ENCODE results near the gene LSM2. TPM values are rescaled to one million over a fixed set of nuclear protein-coding genes. Genes with fewer than 3 reads are reported as not detected.

LSM2 gene
- polyA plus RNA-seq, 3 donors: 26.0 to 41.0 (median 40.0) TPM

DNA sequence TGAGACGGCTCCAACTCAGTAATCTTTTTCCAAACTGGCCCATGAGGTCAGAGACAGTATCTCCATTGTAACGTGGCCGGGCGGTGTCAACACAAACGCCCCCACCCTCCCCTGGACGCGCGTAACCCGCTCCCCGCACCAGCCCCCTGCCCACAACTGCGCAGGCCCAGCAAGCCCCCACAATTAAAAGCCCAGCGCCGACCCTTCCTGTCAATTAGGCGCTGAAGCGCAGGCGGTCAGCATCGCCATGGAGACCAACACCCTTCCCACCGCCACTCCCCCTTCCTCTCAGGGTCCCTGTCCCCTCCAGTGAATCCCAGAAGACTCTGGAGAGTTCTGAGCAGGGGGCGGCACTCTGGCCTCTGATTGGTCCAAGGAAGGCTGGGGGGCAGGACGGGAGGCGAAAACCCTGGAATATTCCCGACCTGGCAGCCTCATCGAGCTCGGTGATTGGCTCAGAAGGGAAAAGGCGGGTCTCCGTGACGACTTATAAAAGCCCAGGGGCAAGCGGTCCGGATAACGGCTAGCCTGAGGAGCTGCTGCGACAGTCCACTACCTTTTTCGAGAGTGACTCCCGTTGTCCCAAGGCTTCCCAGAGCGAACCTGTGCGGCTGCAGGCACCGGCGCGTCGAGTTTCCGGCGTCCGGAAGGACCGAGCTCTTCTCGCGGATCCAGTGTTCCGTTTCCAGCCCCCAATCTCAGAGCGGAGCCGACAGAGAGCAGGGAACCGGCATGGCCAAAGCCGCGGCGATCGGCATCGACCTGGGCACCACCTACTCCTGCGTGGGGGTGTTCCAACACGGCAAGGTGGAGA, 8.5 kb upstream of the LSM2 start, which contains the start of the genes HSPA1A and HSPA1L:
Gene HSPA1A (plus strand): TSS at position 519 of the 814 bp plus-strand sequence. CDS start 214 bp downstream, at position 733.
Gene HSPA1L (minus strand): TSS at position 259 of the 814 bp plus-strand sequence. CDS start 3,311 bp downstream, outside the sequence.
- TF ChIP-seq, protein P1, sequence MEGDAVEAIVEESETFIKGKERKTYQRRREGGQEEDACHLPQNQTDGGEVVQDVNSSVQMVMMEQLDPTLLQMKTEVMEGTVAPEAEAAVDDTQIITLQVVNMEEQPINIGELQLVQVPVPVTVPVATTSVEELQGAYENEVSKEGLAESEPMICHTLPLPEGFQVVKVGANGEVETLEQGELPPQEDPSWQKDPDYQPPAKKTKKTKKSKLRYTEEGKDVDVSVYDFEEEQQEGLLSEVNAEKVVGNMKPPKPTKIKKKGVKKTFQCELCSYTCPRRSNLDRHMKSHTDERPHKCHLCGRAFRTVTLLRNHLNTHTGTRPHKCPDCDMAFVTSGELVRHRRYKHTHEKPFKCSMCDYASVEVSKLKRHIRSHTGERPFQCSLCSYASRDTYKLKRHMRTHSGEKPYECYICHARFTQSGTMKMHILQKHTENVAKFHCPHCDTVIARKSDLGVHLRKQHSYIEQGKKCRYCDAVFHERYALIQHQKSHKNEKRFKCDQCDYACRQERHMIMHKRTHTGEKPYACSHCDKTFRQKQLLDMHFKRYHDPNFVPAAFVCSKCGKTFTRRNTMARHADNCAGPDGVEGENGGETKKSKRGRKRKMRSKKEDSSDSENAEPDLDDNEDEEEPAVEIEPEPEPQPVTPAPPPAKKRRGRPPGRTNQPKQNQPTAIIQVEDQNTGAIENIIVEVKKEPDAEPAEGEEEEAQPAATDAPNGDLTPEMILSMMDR (IDR thresholded peaks at IDR 0.05): no peak
- under 1% methylated on average over 48 of the region's 56 CpGs for WGBS (ENCODE audit: insufficient coverage)
- Histone ChIP-seq H3K79me2 (ENCODE audit: insufficient read depth, low read length) (peaks cover 54% of the 10 kb centered on the region), H3K4me3 (replicated peaks in 1 of 3; ENCODE audit: low read depth in 2 of 3, low read length in 3 of 3) (peak within 1 kb of the TSS; percentile 59 to 94 (median 82)), H2AFZ (ENCODE audit: insufficient read depth, low read depth, low read length, poor library complexity, severe bottlenecking) (peak within 1 kb of the TSS; percentile 81), H4K20me1 (ENCODE audit: insufficient read depth, low read length) (no peaks in the 10 kb centered on the region), H3K36me3 (replicated peaks in 1 of 2; ENCODE audit: control insufficient read depth in 1 of 2, insufficient read depth in 2 of 2, low read length in 2 of 2) (peaks cover 9 to 15% of the 10 kb centered on the region in 2 donors), H3K27me3 (ENCODE audit: control insufficient read depth in 2 of 2, insufficient read depth in 2 of 2, low read length in 2 of 2) (no peaks in the 10 kb centered on the region), H3K27ac (ENCODE audit: low read depth in 1 of 2, low read length in 2 of 2) (peak within 1 kb of the TSS; percentile 60 to 78), H3K9me3 (replicated peaks in 1 of 2; ENCODE audit: control insufficient read depth in 1 of 2, insufficient read depth in 1 of 2, low read length in 2 of 2) (no peaks in the 10 kb centered on the region), H3K4me2 (replicated peaks; ENCODE audit: extremely low read depth, low read length, poor library complexity, severe bottlenecking) (peak within 1 kb of the TSS; percentile 95), H3K9ac (ENCODE audit: insufficient read depth, low read length, poor library complexity, severe bottlenecking) (peak within 1 kb of the TSS; percentile 66), H3K4me1 (ENCODE audit: control insufficient read depth in 1 of 2, insufficient read depth in 2 of 2, low read length in 2 of 2) (peaks cover 41 to 54% of the 10 kb centered on the region in 2 donors)
- peak; percentile 71 to 80 (median 80) for DNase-seq
- Mint-ChIP-seq H3K4me3 (peak within 1 kb of the TSS; percentile 93 to 95), H3K27me3 (ENCODE audit: low read depth in 3 of 3) (peaks cover 0 to 3% (median 0%) of the 10 kb centered on the region in 3 donors), H3K27ac (peak within 1 kb of the TSS; percentile 92 to 98 (median 94)), H3K4me1 (peaks cover 47% of the 10 kb centered on the region), H3K36me3 (peaks cover 13 to 28% of the 10 kb centered on the region in 2 donors), H3K9me3 (no peaks in the 10 kb centered on the region)
- intact Hi-C loops (cut with micrococcal nuclease): no loop called here

DNA sequence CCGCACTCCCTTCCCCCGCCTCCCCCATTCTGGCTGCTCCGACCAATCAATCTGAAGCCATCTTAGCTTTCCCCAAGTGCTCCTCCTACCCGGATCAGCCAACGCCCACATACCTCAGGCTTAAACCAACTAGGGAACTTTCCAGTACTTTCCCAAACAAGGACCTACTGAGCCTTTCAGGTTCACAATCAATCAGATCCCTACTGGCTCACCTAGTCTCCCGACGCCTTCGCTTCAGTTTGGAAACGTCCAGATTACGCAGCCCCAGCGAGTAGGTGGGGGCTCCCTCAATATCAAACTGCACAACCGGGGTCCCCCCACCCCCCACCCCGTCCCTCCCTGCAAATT, 7.9 kb upstream of the LSM2 start:
- H3K4me1 ChIP-seq (ENCODE audit: control insufficient read depth in 1 of 2, insufficient read depth in 2 of 2, low read length in 2 of 2): peaks cover 35 to 48% of the 10 kb centered on the region in 2 donors
- DNase-seq: peak; percentile 59 to 93 (median 74)
- Mint-ChIP-seq H3K27me3 (ENCODE audit: low read depth in 3 of 3) (peaks cover 0 to 4% (median 0%) of the 10 kb centered on the region in 3 donors), H3K9me3 (no peaks in the 10 kb centered on the region), H3K4me1 (peaks cover 42% of the 10 kb centered on the region), H3K4me3 (peak overlapping the region; percentile 93 to 95), H3K36me3 (peaks cover 17 to 34% of the 10 kb centered on the region in 2 donors), H3K27ac (peak overlapping the region; percentile 92 to 98 (median 94))
- TF ChIP-seq, protein P1 (IDR thresholded peaks at IDR 0.05): no peak
- H3K79me2 ChIP-seq (ENCODE audit: insufficient read depth, low read length): peaks cover 48% of the 10 kb centered on the region
- H3K27ac ChIP-seq (ENCODE audit: low read depth in 1 of 2, low read length in 2 of 2): peak overlapping the region; percentile 60 to 78
- no peaks in the 10 kb centered on the region for H3K27me3 ChIP-seq (ENCODE audit: control insufficient read depth in 2 of 2, insufficient read depth in 2 of 2, low read length in 2 of 2)
- intact Hi-C loops (cut with micrococcal nuclease): no loop called here
- no peaks in the 10 kb centered on the region for H4K20me1 ChIP-seq (ENCODE audit: insufficient read depth, low read length)
- peak overlapping the region; percentile 81 for H2AFZ ChIP-seq (ENCODE audit: insufficient read depth, low read depth, low read length, poor library complexity, severe bottlenecking)
- peak overlapping the region; percentile 66 for H3K9ac ChIP-seq (ENCODE audit: insufficient read depth, low read length, poor library complexity, severe bottlenecking)
- peak overlapping the region; percentile 95 for H3K4me2 ChIP-seq (replicated peaks; ENCODE audit: extremely low read depth, low read length, poor library complexity, severe bottlenecking)
- H3K4me3 ChIP-seq (replicated peaks in 1 of 3; ENCODE audit: low read depth in 2 of 3, low read length in 3 of 3): peak overlapping the region; percentile 59 to 94 (median 82)
- WGBS (ENCODE audit: insufficient coverage): 0% methylated on average over 10 of the region's 13 CpGs
- peaks cover 11 to 21% of the 10 kb centered on the region in 2 donors for H3K36me3 ChIP-seq (replicated peaks in 1 of 2; ENCODE audit: control insufficient read depth in 1 of 2, insufficient read depth in 2 of 2, low read length in 2 of 2)
- no peaks in the 10 kb centered on the region for H3K9me3 ChIP-seq (replicated peaks in 1 of 2; ENCODE audit: control insufficient read depth in 1 of 2, insufficient read depth in 1 of 2, low read length in 2 of 2)

Data from CD14-positive monocyte (primary cell).